Suppressor macrophage treated with lipopolysaccharide for 4 hours (primary cell): Measurements from ENCODE around the gene PITPNB.

Experiments
- DNase-seq: peaks from one replicate; pipeline ENCODE4 v3.0.0-alpha.2; 2020

The PITPNB gene

DNA sequence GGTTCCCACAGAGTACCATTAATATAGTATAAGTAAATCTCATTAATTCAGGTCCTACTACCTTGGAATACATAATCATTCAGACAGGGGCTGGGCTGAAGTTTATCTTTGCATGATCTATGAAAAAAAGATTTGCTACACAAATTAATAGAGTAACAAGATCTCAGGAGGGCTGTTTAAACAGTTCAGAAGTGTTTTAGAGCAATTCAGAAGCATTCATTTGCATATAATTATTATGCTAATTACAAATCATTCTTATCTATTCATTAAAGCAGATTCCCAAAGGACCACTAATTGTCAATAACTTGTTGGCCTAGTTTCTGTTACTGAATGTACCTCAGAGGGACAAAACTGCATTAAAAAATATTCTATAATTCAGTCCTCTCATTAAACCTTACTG lies 40.5 kb downstream of the PITPNB start:
- no peak for DNase-seq

DNA sequence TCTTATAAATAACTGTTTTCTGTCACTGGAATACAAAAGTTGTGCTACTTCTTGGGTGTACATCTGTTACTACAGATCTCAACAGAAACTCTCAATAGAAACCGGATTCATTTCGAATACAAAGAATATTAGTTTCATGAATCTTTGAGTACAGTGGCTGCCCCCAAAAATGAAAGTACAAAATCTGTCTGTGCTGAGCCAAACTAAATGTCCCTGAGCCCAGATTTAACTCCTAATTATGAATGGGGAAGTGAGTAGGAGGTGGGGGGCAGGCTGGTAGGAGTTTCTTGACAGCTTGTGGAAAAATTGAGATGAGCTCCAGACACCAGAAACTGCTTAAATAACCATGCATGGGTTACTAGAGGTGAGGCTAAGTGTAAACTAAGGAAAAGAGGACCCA lies 41.6 kb downstream of the PITPNB start:
- peak; percentile 36 for DNase-seq

- no peak for DNase-seq
These were observed 42.4 kb downstream of the PITPNB start for GRCh38 chr22:27876684-27877083.

DNA sequence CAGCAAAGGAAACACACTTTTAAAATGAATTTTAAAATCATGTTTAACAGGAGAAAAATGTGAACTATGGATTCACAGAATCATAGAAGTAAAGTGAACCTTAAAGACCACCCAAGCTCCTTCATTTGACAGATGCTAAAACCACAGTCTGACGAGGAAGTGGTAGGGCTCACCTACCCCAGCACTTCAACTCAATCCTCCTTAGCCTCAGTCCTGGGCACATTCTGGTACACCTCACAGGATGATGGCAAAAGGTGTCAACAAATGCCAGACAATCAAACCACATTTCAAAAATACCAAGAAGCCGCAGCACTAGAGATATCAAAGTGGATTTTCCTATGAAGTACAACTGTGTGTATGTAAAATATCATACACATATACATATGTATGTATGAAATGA lies 43.1 kb downstream of the PITPNB start:
- no peak for DNase-seq

DNA sequence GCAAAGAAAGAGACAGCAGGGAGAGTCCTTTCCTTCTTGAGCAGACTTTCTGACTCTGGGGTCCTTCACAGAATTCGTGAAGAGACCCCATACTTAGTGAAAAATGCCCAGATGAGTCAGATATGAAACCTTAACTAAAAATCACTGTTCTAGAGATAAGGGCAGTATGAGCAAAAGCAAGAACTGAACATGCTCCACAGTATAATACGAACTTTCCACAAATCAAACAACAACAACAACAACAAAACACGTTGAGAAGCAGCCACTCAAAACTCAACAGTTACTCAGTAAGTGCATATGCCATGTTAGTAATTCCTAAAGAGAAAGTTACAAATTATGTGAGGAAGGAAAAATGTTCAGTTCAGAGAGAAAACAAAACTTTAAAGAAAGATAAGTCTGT lies 44.3 kb downstream of the PITPNB start:
- no peak for DNase-seq

- DNase-seq: no peak
These were observed 44.9 kb downstream of the PITPNB start for GRCh38 chr22:27874185-27874584.

- DNase-seq: no peak
These were observed 45.6 kb downstream of the PITPNB start for GRCh38 chr22:27873472-27873871.

DNA sequence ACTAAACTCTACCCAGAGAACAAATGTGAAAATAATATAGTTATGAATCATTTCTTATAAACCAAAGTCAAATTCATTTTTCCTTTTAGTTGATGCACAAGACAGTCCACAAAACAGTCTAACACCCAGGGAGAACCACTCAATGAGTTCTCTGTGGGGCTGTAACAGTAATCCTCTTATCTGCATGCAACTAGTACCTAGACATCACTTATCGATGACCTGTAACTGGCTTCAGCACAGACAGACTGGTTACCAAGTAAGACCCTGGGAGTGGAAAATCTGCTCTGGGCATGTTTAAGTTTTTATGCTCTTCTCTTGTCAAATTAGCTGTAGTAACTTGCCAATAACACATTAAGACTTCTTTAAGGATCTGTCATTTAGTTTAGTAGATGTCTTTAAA lies 46.6 kb downstream of the PITPNB start:
- DNase-seq: no peak

DNA sequence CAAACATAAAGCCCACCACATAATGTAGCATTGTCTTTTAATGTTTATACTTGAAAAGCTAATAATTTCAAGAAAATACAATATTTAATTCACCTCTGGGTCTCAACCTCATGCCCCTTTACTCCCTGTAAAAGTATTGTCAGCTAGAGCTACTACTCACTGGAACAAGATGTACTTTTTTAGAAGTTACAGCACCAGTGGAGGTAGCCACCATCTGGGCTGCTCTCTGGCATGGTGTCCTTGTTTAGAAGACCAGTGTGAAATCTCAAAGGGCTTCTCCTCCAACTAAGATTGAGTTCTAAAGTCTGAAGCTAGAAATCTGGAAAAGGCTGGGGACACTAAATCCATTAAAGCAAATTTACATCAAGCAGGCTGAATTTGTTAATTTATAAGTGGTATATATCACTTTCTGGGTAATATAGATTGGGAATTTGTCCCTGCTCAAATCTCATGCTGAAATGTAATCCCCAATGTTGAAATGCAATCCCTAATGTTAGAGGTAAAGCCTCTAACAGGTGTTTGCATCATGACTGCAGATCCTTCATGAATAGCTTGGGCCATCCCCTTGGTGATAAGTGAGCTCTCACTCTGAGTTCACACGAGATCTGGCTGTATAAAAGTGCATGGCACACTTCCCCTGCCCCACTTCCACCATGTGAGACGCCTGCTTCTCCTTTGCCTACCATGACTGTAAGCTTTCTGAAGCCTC lies 47.6 kb downstream of the PITPNB start:
- no peak for DNase-seq

GRCh38 chr22:27870234-27871191 lies 48.5 kb downstream of the PITPNB start:
- no peak for DNase-seq

- DNase-seq: no peak
These were observed 50.2 kb downstream of the PITPNB start for GRCh38 chr22:27868732-27869282.

DNA sequence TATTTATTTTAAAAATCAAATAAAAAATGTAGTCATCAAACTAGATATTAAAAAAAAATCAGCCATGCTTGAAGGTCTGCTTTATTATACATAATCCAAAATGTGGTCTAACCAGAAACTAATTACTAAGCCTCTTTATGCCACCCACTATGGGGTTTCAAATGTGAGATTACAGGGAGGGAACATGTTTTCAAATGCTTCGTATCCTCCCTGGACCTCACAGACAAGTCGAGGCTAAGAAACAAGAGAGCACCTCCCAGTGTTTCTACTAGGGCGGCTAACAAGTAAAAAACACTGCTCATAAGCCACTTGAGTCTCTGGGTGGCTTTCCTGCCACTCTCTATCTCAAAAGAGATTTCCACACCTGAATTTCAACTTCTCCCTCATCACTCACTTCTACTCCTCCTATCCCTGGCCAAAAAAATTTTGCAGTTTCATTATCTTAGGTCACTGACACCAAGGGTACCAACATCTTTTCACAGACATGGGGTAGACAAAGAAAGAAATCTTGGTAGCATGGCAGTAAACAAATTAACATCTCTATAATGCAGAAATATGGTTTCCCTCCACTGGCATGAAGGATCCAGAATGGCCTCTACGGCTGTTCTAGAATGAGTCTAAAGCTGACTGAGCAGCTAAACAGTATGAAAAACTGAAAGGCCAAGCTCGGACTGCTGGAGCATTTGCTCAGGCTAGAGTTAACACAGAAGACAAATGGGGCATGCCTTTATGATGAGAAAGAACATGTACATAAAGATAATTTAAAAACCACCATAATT lies 50.9 kb downstream of the PITPNB start:
- no peak for DNase-seq

- peak; percentile 35 for DNase-seq
These were observed 51.7 kb downstream of the PITPNB start for GRCh38 chr22:27867085-27867952.

DNA sequence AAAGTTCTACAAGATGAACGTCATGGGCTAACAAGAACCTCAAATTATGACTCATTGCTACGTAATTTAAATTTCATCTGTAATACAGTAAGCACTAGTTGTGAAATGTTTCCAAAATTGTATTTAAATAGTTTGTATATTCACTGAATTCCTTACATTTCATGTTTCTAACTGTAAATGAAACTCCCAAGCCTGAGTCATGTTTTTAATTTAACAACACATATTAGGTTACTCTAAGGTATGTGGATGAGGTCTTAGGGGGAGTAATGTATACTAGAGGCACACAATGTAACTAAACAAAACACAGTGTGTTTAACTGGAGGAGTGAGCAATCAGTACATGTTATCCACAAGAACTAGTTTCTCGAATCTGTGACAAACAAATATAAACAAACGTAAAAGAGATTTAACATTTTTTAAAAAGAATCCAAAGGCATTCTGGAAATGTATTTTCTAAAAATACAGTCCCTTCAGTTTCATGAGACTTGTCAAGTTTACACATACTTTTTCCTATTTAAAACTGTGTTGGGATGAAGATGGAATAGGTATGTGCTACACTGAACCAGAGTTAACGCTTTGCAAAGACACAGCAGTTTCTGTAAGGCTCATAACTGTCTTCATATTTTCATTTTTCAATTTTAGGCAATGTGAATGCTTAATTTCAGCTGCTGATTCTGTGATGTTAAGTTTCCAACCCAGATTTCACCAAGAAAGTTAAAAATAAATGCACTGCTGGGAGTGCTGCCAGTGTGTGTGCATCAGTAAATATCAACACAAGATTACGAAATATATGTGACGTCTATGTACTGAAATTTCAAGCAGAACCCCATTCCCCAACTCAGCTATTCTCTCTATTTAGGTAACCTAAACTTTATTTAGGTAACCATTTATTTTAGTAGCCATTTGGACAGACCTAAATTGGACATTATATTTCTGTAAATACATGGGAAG lies 52.6 kb downstream of the PITPNB start:
- peak; percentile 83 for DNase-seq

- DNase-seq: no peak
These were observed 53.6 kb downstream of the PITPNB start for GRCh38 chr22:27865496-27865895.

DNA sequence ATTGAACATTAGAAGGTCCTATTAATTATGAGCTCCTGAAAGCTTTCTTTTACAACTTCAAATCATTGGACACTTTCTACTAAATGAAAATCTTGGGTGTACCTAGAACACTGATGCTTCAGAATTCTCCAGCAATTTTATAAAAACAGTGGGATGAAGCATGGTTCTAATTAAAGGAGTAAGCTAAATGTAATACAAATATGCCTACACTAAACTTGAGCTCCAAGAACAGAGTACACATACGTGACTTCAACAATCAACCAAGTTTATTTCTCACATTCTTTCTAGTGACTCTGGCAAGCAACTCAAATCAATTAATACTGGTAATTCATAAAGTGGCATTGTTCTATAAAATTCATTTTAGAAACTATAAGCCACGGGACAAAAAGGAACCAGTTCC lies 55.5 kb downstream of the PITPNB start:
- DNase-seq: no peak

GRCh38 chr22:27863001-27863400 lies 56.1 kb downstream of the PITPNB start:
- DNase-seq: no peak

- DNase-seq: no peak
These were observed 59.7 kb downstream of the PITPNB start for GRCh38 chr22:27859336-27859735.

DNA sequence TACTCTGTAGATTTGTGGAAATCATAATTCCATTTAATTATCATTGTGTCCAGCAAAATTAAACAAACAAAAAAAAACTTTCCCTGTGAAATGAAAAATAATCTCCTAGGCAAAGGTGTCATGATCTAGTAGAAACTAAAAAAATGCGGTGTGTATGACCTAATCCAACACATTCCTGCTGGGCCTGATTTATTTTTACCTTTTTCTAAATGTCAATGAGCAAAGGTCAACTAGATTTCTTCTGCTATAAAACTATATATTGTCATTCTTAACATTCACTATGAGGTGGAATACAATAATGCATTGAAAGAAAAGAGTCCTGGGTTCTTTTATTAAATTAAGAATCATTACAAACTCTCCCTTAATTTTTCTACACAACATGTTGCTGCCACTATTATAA lies 60.4 kb downstream of the PITPNB start:
- DNase-seq: no peak

GRCh38 chr22:27857443-27857842 lies 61.6 kb downstream of the PITPNB start:
- DNase-seq: no peak

DNA sequence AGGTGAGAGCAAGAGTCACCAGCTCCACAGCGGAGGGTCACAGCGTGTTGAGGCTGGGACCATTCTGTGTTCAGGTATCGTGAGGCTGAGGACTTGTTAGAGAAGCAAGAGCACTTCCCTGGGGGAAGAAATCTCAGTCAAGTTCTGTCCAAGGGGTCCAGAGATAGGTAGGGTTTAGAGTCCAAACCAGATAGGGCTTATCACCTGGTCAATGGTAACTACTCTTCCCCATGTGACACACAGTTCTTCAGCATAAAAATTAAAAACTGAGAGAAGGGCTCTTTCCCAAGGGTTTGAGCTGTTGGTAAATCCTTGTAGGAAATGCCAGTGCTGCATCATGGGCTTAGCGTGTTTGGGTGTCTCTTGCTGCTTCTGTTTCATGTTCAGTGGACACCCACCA lies 62.7 kb downstream of the PITPNB start:
- no peak for DNase-seq
